Gastroesophageal sphincter (tissue), 4 donors: ENCODE data around the gene HYOU1. TPM values are rescaled to one million over a fixed set of nuclear protein-coding genes. Genes with fewer than 3 reads are reported as not detected.

Source experiments
- ATAC-seq: fragments of 150-250 bp; one replicate; pipeline ENCODE4 v1.9.1; 2016; ENCODE audit warnings: mild to moderate bottlenecking, moderate library complexity
- H3K27ac ChIP-seq, 4 donors: fragments of 200-600 bp; sonication (generic) in 3 of 4; 1 replicate in 3 of 4; 2 replicates in 1 of 4; pipeline ENCODE4 v1.5.1; 2016 to 2019
- H3K27me3 ChIP-seq: fragments of 200-600 bp; sonication (generic); one replicate; pipeline ENCODE4 v1.5.1; 2019
- H3K36me3 ChIP-seq, 2 donors: fragments of 200-600 bp; sonication (generic); one replicate each; pipeline ENCODE4 v1.5.1; 2019; ENCODE audit warnings: control low read depth in 1 of 2
- H3K4me1 ChIP-seq, 3 donors: fragments of 200-600 bp; sonication (generic); 1 replicate in 2 of 3; 2 replicates in 1 of 3; pipeline ENCODE4 v1.5.1; 2016 to 2019; ENCODE audit warnings: control low read depth in 2 of 3
- H3K4me3 ChIP-seq, 2 donors: fragments of 200-600 bp; sonication (generic); one replicate each; pipeline ENCODE4 v1.5.1; 2019; ENCODE audit warnings: mild to moderate bottlenecking in 1 of 2, moderate library complexity in 1 of 2
- H3K9me3 ChIP-seq, 3 donors: fragments of 200-600 bp; sonication (generic); one replicate each; pipeline ENCODE4 v1.5.1; 2017 to 2019; ENCODE audit warnings: control low read depth in 2 of 3
- CTCF ChIP-seq, 4 experiments: fragments of 200-600 bp in 2 of 4; fragments of 450-650 bp in 2 of 4; sonication (generic) in 1 of 4; IDR thresholded peaks; one replicate each; pipeline ENCODE4 v1.5.1; 2017 to 2019; ENCODE audit warnings: antibody characterized with exemption in 4 of 4, mild to moderate bottlenecking in 2 of 4, moderate library complexity in 2 of 4
- EP300 ChIP-seq: sonication (generic); formaldehyde crosslinking; IDR thresholded peaks from one replicate; pipeline ENCODE4 v1.6.1; 2017; ENCODE audit warnings: antibody characterized with exemption, mild to moderate bottlenecking
- POLR2A ChIP-seq, 2 donors: fragments of 450-650 bp; IDR thresholded peaks; one replicate each; pipeline ENCODE4 v1.6.1; 2017; ENCODE audit warnings: antibody characterized with exemption in 2 of 2, mild to moderate bottlenecking in 2 of 2, moderate library complexity in 1 of 2
- POLR2AphosphoS5 ChIP-seq: sonication (generic); formaldehyde crosslinking; IDR thresholded peaks from one replicate; pipeline ENCODE4 v1.6.1; 2017; ENCODE audit warnings: antibody characterized with exemption
- WGBS, 2 donors: methylation state at CpG; one replicate each; pipeline ENCODE4 v1.1.5; 2018; ENCODE audit warnings: low coverage in 1 of 2; 5-methylcytosine and 5-hydroxymethylcytosine counted together
- total RNA-seq, 4 donors: library from RNA; depleted of rRNA; stranded (reverse); fragments of >200 nt; gene quantifications; one replicate each; pipeline ENCODE4 v1.1.0, GENCODE V29; 2016

HYOU1 gene
- total RNA-seq, 4 donors from 2014 or later = 37.8 to 63.0 (median 57.9) TPM

DNA sequence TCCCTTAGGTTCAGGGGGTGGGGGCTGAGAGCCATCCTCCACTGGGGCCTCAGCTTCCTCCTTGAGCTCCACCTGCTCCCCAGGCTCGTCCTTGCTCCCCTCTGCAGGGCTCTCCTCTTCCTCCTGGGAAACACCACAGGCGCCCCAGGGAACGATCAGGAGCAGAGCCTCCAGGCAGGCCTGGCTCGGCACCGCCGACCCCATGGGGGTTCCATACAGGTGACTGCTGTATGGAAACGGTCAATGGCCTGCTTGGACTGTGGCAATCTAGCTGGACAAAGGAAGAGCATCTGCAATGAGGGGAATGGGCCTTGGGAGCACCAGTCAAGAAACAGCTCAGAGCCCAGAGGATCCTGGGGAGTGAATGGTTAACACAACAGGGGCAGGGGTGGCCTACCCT, 7.9 kb downstream of the HYOU1 start:
- WGBS, 2 donors = no CpG with 5 or more reads among the region's 7 CpGs
- H3K27me3 ChIP-seq = no peaks in the 10 kb centered on the region
- no peak for TF ChIP-seq POLR2AphosphoS5
- no peak for TF ChIP-seq EP300
- TF ChIP-seq CTCF (IDR thresholded peaks at IDR 0.05) = no peak
- no peak overlapping the region for H3K27ac ChIP-seq
- H3K4me3 ChIP-seq = no peak overlapping the region
- no peak for ATAC-seq
- no peaks in the 10 kb centered on the region for H3K4me1 ChIP-seq
- peaks cover 0 to 98% of the 10 kb centered on the region in 2 donors for H3K36me3 ChIP-seq
- no peaks in the 10 kb centered on the region for H3K9me3 ChIP-seq

GRCh38 chr11:119048644-119049043, 8.4 kb downstream of the HYOU1 start:
- Histone ChIP-seq H3K27ac (no peak overlapping the region), H3K4me3 (no peak overlapping the region), H3K9me3 (no peaks in the 10 kb centered on the region), H3K27me3 (no peaks in the 10 kb centered on the region), H3K36me3 (peaks cover 0 to 94% of the 10 kb centered on the region in 2 donors), H3K4me1 (no peaks in the 10 kb centered on the region)
- ATAC-seq = no peak
- TF ChIP-seq POLR2AphosphoS5 (no peak), EP300 (no peak), CTCF (IDR thresholded peaks at IDR 0.05) (no peak), POLR2A (IDR thresholded peaks at IDR 0.05) (no peak)
- 87 to 89% methylated on average over 7 to 8 of the region's 9 CpGs for WGBS, 2 donors

GRCh38 chr11:119047205-119047604, 9.8 kb downstream of the HYOU1 start:
- no peak for TF ChIP-seq EP300
- no peak for TF ChIP-seq POLR2A (IDR thresholded peaks at IDR 0.05)
- no peak for TF ChIP-seq POLR2AphosphoS5
- no peak for TF ChIP-seq CTCF (IDR thresholded peaks at IDR 0.05)
- Histone ChIP-seq H3K36me3 (peaks cover 0 to 79% of the 10 kb centered on the region in 2 donors), H3K4me3 (no peak overlapping the region), H3K27me3 (no peaks in the 10 kb centered on the region), H3K4me1 (no peaks in the 10 kb centered on the region), H3K27ac (no peak overlapping the region), H3K9me3 (no peaks in the 10 kb centered on the region)
- WGBS, 2 donors = 89 to 92% methylated on average over 1 to 4 of the region's 6 CpGs
- ATAC-seq = no peak

DNA sequence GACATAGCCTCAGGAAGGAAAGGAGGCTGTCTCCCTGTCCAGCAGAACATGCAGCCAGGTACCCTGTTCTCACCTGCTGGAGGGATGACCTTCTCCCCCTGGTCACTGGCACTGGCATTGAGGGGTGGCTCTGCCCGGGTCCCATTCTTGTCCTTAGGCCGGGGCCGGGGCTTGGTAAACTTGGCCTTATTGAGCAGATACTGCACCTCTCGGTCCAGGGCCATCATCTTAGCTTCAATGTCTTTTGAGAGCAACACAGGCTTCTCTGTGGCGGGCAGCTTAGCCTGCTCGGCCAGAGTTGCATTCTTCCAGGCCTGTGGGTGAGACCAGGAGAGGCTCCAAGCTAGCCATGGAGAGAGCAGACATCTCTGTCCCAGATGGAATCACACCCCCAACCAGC, 10.5 kb downstream of the HYOU1 start:
- H3K9me3 ChIP-seq = no peaks in the 10 kb centered on the region
- H3K4me1 ChIP-seq = no peaks in the 10 kb centered on the region
- H3K36me3 ChIP-seq = peaks cover 0 to 72% of the 10 kb centered on the region in 2 donors
- no peaks in the 10 kb centered on the region for H3K27me3 ChIP-seq
- ATAC-seq = no peak
- H3K27ac ChIP-seq = no peak overlapping the region
- no CpG with 5 or more reads among the region's 6 CpGs for WGBS, 2 donors
- no peak for TF ChIP-seq POLR2A (IDR thresholded peaks at IDR 0.05)
- TF ChIP-seq EP300 = no peak
- TF ChIP-seq CTCF (IDR thresholded peaks at IDR 0.05) = no peak
- no peak for TF ChIP-seq POLR2AphosphoS5
- no peak overlapping the region for H3K4me3 ChIP-seq

DNA sequence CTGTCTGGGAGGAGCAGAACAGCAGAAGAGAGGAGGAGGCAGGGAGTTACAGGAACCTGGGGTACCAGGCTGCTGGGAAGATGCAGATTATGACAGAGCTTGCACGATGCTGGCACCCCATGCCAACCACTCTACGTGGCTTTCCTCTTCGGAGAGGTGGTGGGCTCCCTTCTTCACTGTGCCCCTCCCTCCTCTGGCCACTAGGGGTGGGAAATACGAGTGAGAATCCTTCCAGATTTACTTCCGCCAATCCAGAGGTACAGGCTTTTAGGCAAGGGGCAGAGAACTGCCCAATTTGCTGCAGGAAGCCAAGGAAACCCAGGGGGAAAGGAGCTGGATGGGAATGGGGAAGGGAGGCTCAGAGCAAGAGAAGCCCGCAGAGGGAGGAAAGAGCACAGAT, 12.3 kb downstream of the HYOU1 start:
- Histone ChIP-seq H3K27me3 (no peaks in the 10 kb centered on the region), H3K4me1 (no peaks in the 10 kb centered on the region), H3K36me3 (peaks cover 0 to 55% of the 10 kb centered on the region in 2 donors), H3K4me3 (no peak overlapping the region), H3K27ac (no peak overlapping the region), H3K9me3 (no peaks in the 10 kb centered on the region)
- WGBS, 2 donors = 50 to 72% methylated on average over 1 to 5 of the region's 6 CpGs
- no peak for ATAC-seq
- TF ChIP-seq POLR2AphosphoS5 (no peak), EP300 (no peak), CTCF (IDR thresholded peaks at IDR 0.05) (no peak), POLR2A (IDR thresholded peaks at IDR 0.05) (no peak)
